ENCODE results near the gene FBN2. TPM values are rescaled to one million over a fixed set of nuclear protein-coding genes. Genes with fewer than 3 reads are reported as not detected.
A peak's percentile ranks its signal among the peaks of the same experiment; 100 is the strongest.

Gene FBN2
- total and polyA plus RNA-seq, 12 donors: 2.9 to 28.9 (median 13.5) TPM

DNA sequence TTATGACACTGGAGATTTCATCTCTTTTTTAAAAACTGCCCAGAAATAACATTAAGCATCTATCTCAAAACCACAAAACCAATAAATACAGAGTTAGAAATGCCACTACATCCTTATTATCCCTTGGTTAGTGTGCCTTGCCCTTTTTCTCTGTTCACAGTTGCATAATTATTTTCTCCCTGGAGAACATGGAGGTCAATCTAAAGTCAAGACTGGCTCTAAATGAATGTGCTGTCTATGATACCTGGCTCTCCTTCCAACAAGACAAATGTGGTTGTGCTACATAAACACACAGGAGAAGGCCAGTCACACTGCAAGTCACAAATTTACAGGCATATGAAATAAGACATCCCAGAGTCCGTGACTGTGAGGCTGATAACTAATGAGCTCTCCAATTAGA is 2.8 kb downstream of the FBN2 start:
- TF ChIP-seq, protein P1, sequence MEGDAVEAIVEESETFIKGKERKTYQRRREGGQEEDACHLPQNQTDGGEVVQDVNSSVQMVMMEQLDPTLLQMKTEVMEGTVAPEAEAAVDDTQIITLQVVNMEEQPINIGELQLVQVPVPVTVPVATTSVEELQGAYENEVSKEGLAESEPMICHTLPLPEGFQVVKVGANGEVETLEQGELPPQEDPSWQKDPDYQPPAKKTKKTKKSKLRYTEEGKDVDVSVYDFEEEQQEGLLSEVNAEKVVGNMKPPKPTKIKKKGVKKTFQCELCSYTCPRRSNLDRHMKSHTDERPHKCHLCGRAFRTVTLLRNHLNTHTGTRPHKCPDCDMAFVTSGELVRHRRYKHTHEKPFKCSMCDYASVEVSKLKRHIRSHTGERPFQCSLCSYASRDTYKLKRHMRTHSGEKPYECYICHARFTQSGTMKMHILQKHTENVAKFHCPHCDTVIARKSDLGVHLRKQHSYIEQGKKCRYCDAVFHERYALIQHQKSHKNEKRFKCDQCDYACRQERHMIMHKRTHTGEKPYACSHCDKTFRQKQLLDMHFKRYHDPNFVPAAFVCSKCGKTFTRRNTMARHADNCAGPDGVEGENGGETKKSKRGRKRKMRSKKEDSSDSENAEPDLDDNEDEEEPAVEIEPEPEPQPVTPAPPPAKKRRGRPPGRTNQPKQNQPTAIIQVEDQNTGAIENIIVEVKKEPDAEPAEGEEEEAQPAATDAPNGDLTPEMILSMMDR (IDR thresholded peaks at IDR 0.05): no peak
- Histone ChIP-seq H3K9me3 (no peaks in the 10 kb centered on the region), H3K4me3 (peak overlapping the region in 3 of 10 donors; percentile 13 to 71 (median 63)), H3K36me3 (no peaks in the 10 kb centered on the region), H3K27ac (peak overlapping the region in 2 of 10 donors; percentile 14 to 22), H3K4me1 (peaks cover 0 to 28% (median 16%) of the 10 kb centered on the region in 9 donors), H3K27me3 (peaks cover 0 to 56% (median 39%) of the 10 kb centered on the region in 7 donors)
- intact Hi-C loops (cut with DNase I): loop anchor here in 1 of 10 donors (10.0 kb wide), 1 partner anchor 560 kb away; the partner anchor contains the start of gene ISOC1
- ATAC-seq: no peak
- DNase-seq: no peak
- WGBS, 2 donors: 50 to 78% methylated on average over 1 of the region's 1 CpG

DNA sequence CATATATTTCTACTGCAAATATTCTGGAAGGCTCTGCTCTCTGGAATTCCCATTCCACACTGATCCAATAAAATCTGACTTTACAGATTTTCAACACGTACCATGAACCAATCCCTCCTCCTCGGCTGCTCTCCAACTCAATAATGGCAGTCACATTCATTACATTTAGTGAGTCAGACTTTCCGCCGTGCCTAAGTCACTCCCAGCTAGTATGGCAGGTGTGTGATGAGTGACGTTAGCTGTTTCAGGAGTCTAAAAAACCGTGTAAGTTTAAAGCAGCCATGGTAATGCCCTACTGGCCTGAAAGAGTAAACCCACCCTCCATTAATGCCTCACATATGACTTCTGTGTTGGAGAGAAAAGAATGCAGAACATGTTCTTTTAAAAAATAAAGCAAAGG is 3.3 kb downstream of the FBN2 start:
- no peaks in the 10 kb centered on the region for H3K9me3 ChIP-seq
- no peaks in the 10 kb centered on the region for H3K36me3 ChIP-seq
- H3K27me3 ChIP-seq: peaks cover 0 to 56% (median 39%) of the 10 kb centered on the region in 7 donors
- H3K4me3 ChIP-seq: peak overlapping the region in 2 of 10 donors; percentile 13 to 71
- WGBS, 2 donors: 49 to 59% methylated on average over 6 of the region's 6 CpGs
- ATAC-seq (peak in 1 of 8 donors; percentile 15), DNase-seq (peak in 1 of 2 donors; percentile 15)
- TF ChIP-seq, protein P1 (IDR thresholded peaks at IDR 0.05): no peak
- peaks cover 0 to 28% (median 16%) of the 10 kb centered on the region in 9 donors for H3K4me1 ChIP-seq
- H3K27ac ChIP-seq: peak overlapping the region in 1 of 10 donors; percentile 22
- intact Hi-C loops (cut with DNase I): loop anchor here in 1 of 10 donors (10.0 kb wide), 1 partner anchor 560 kb away; the partner anchor contains the start of gene ISOC1

DNA sequence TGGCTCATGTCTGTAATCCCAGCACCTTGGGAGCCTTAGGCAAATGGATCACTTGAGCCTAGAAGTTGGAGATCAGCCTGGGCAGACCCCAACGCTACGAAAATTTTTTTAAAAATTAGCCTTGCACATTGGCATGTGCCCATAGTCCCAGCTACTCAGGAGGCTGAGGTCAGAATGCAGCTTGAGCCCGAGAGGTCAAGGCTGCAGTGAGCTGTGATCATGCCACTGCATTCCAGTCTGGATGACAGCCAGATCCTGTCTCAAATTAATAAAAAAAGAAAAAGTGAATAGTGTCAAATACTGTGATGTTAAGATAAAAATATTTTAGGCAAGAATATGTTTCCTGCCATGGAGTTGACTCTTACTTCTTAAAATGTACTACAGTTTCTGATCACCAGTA is 5.3 kb downstream of the FBN2 start:
- Histone ChIP-seq H3K9me3 (no peaks in the 10 kb centered on the region), H3K4me1 (peaks cover 0 to 22% (median 8%) of the 10 kb centered on the region in 9 donors), H3K36me3 (peaks cover 0 to 1% (median 0%) of the 10 kb centered on the region in 9 donors), H3K27ac (no peak overlapping the region), H3K4me3 (no peak overlapping the region), H3K27me3 (peaks cover 0 to 43% (median 27%) of the 10 kb centered on the region in 7 donors)
- TF ChIP-seq, protein P1 (IDR thresholded peaks at IDR 0.05): no peak
- no peak for ATAC-seq
- WGBS, 2 donors: 37 to 42% methylated on average over 3 of the region's 3 CpGs
- intact Hi-C loops (cut with DNase I): loop anchor here in 1 of 10 donors (10.0 kb wide), 1 partner anchor 562 kb away; the partner anchor contains the start of gene ISOC1
- no peak for DNase-seq

DNA sequence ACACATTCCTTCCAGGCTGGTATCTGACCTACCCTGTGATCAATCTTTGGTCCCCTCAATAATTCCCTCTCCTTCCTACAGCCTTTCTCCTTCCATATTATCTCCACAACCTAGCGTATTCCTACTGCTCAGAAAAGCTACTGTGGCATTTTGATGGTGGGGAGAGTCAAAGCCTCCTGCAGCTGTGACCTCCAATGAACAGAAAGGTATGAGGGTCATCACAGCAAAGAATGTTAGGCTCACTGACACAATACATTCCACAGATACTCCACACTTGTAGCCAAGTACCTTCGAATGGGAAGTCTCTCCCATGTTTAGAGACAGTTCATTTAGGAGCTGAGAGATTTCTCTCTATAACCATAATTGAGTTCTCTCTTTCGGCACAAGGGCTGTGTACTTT is 5.9 kb downstream of the FBN2 start:
- intact Hi-C loops (cut with DNase I): loop anchor here in 1 of 10 donors (10.0 kb wide), 1 partner anchor 563 kb away; the partner anchor contains the start of gene ISOC1
- TF ChIP-seq, protein P1 (IDR thresholded peaks at IDR 0.05): no peak
- Histone ChIP-seq H3K27ac (no peak overlapping the region), H3K9me3 (no peaks in the 10 kb centered on the region), H3K27me3 (peaks cover 0 to 37% (median 21%) of the 10 kb centered on the region in 7 donors), H3K4me1 (peaks cover 0 to 15% (median 5%) of the 10 kb centered on the region in 9 donors), H3K36me3 (peaks cover 0 to 8% (median 0%) of the 10 kb centered on the region in 9 donors), H3K4me3 (no peak overlapping the region)
- no peak for ATAC-seq
- no peak for DNase-seq
- 43 to 69% methylated on average over 3 of the region's 3 CpGs for WGBS, 2 donors

Data from heart right ventricle (tissue), 16 donors.